Activated gamma-delta T cell (primary cell): ENCODE results near the gene NAPB.

Experiments used
- DNase-seq: peaks from one replicate; lab custom pipeline; 2025; lab: John Stamatoyannopoulos, UW

NAPB gene

DNA sequence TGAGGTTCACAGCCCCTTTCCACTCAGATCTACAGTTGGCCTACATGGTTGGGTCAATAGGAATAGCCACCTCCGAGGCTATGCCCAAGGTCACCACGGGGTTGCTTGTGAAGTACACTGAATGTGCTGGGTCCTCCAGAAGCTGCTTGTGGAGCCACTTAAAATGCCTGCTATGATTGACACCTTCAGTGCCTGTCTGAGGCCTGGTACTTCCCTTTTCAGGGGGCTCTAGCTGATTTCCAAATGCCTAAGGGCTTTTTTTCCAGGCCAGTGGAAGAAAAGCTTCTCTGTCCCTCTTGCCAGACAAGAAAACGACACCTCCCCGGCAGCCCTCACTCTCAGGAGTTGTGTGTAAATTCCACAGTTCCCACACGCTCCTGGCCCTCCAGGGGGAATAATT lies 77.0 kb downstream of the NAPB start:
- DNase-seq: no peak

DNA sequence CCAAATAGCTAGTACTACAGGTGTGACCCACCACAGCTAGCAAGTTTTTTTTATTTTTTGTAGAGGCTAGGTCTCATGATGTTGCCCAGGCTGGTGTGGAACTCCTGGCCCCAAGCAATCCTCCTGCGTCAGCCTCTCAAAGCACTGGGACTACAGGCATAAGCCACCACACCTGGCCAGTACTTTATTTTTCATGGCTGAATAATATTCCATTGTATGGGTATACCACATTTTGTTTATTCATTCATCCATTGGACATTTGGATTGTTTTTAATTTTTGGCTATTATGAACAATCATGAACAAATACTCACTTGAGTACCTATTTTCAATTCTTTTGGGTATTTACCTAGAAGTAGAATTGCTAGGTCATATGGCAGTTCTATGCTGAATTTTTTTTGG lies 77.7 kb downstream of the NAPB start:
- DNase-seq: no peak

DNA sequence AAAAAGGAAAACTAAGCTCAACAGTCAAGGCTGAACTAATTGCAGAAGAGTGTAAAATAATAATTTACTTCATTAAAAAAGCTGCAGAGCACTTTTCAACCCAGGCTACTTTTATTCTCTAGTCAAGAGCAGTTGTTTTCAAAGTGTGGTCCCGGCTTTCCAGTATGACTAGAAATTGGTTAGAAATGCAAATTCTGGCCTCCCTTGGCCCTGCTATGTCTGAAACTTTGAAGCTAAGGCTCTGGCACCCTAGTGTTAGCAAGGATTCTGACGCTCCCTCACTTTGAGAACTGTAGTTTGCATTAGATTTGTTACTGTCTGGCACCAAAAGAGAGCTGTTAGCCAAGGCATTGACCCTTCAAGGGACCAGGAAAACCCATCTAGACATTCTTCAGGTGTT lies 80.2 kb downstream of the NAPB start:
- DNase-seq: no peak

DNA sequence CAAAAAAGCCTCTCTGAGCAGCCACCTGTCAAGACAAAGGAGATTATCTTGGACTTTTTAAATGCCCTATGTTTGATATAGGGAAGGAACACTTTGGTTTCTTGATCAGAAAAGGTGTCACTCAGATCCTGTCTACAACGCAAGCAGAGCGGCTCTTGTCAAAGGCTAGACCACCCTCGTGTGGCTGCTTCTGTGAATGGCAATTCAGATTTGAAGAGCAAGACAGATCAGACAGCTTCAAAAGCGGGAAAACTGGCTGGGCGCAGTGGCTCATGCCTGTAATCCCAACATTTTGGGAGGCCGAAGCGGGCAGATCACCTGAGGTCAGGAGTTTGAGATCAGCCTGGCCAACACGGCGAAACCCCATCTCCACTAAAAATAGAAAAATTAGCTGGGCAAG lies 80.8 kb downstream of the NAPB start:
- no peak for DNase-seq

DNA sequence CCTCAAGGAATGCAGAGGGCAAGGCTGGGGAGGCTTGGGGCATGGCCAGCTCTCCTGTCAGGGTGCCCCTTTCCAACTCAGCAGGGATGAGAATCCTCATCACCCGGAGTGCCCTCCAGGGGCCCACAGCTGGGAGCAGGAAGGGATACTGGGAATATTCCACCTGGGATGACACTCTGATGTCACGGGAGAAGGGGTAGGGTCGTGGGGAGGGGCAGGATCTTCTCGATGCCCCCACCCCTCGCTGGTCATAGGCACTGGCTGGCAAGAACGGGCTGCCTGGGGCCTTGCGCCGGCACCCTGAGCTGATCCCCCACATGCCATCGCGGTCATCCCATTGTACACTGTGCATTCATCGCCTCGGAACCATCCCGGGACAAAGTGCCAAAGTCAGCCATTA lies 81.3 kb downstream of the NAPB start:
- no peak for DNase-seq

DNA sequence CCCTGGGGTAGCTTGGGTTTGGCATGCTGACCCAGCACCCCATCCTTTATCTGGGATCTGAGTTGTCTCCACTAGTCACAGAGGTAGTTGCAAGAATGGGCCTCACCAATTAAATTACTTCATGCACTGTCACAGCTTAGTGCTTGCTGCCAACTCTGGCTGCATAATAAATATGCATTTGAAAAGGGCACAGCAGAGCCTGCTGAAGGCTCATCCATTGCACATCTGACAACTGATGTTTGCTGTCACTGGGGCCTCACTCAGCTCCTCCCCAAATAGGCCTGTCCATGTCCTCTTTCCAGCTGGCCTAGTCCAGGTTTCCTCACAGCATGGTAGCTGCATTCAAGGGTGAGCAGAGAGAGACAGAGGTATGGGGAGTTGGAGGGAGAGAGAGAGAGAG lies 84.0 kb downstream of the NAPB start:
- no peak for DNase-seq

DNA sequence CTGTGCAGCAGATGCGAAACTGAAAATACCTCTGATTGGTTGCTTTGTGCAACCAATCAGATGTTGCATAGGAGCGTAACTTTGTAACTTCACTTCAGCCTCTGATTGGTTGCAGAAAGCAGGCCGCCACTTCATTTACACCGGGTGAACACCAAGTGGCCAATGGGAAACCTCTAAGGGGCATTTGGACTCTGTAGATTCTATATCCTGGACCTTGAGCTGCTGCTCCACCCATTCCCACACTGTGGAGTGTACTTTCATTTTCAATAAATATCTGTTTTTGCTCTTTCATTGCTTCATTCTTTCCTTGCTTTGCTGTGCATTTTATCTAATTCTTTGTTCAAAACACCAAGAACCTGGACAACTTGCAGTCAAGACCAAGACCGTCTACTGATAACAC lies 84.8 kb downstream of the NAPB start:
- no peak for DNase-seq

DNA sequence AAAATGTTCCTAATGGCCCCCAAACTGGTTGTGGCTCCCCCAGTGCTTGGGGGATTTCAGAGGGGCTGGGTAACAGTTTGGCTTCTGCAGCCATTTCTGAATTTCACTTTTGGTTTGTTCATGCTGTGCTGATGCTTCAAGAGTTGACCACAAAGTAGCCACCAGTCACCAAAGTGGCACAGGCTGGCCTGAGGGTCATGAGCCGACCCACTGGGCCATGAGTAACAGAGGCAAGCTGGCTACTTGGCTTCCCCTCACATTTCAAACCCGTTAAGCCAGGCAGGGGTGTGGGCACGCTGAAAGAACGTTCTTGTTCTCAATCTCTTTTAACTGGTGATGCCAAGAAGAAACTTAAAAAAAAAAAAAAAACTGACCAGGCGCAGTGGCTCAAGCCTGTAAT lies 85.8 kb downstream of the NAPB start:
- DNase-seq: no peak

DNA sequence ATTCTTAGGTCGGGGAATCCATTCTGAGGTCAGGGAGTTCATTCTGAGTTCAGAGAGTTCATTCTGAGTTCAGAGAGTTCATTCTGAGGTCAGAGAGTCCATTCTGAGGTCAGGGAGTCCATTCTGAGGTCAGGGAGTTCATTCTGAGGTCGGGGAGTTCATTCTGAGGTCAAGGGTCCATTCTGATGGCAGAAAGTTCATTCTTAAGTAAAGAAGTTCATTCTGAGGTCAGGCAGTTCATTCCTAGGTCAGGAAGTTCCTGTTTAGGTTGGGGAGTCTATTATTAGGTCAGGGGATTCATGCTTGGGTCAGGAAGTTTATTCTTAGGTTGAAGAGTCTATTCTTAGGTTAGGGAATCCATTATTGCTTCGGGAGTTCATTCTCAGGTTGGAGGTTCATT lies 87.2 kb downstream of the NAPB start:
- no peak for DNase-seq

DNA sequence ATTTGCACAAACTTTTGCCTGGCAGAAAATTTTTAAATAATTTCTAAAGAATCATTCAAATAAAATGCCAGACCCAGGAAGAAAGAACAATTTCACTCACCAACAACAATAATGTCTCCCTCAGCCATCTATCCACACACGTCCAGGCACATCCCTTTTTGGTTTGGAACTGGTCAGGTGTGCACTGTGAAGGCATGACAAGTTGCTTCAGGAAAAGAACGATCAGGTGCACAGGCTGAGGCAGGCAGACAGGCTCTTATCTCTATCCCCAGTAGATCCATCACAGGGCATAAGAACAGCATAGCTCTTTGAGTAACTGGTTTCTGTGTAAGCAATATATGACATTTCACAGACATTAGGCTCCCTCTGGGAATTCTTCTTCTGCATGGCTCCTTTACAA lies 88.8 kb downstream of the NAPB start:
- DNase-seq: no peak

DNA sequence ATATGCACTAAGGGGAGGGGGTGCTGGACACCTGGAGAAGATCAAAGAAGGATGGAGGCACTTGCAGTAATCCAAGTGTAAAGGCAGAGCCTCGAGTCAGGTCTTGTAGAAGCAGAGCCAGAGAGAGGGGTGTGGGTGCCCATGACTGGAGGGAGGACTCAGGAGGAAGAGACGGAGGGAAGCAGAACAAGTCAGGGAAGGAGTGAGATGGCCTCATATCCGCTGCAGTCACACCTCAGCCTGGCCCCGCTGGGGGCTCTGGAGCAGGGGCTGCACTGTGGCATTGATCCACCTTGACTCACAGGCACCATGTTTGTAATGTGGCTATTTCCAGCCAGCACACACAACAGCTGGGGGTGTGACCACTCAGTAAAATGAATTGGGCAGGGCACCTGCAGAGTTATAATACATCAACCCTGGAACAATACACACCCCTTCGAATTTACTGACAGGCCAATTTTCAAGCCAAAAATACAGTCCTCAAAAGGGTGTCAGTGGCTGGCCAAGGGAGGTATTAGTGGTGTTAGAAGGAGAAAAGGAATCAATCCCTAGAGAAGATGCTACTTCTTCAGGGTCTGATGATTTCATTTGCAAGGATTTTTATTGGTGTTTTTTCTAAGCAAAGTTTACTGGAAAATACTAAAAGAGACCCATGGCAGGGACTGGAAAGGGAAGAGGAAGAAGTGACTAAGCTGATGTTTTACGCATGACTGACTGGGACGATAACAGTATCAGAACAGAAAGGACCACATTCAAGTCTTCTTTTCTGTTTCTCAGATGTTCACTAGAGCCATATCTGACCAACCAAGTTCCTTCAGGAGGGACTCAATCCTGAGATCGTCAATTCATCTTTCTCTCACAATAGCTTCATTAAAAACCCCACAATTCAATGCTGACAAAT lies 89.6 kb downstream of the NAPB start:
- DNase-seq: no peak

DNA sequence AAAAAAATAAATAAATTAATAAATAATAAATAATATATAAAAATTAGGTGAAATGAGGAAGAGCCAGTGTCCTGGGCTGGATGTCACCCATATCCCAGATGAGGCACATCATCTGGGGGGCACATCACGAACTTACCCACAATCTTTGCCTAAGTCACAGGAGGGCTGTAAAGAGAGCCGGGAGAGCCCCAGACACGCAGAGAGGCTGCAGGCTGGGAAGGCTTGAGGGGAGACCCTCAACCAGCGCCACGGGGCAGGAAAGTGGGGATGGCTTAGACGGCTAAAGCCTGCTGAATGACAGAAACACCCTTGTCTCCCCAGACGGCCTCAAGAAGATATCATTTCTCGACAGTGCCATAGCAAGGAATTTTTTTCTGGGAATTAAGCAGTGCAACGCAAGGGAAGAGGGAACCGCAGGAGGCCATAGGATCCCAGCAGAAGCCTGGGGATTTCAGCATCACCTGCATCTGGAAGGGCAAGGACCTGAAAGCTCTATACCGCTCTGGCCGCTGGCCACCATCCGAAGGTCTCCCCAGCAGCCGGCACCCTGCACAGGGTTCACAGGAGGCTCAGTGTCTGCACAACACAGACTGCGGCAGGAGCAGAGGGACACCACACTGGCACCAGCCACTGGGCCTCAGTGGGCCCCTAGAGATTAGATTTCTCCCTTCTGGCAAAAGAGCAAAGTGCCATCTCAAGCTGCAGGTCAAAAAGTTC lies 93.5 kb downstream of the NAPB start:
- DNase-seq: no peak

DNA sequence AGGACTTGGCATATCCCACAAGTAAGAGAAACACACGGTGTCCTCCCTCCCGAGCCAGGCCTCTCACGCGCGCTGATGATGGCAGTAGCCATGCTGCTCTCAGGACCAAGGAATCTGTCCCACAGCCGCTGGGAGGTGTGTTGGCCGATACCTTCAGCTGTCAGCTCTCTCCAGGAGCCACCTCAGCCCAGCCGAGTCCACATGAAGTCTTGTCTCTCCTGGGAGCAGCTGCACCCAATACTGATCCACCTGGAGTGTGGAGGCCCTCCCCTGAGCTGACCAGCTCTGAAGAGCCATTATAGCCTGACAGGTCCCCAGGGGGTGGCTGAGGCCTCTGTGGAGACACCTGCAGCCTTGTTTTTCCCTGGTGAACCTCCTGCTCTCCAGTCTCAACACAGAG lies 94.5 kb downstream of the NAPB start:
- DNase-seq: no peak

DNA sequence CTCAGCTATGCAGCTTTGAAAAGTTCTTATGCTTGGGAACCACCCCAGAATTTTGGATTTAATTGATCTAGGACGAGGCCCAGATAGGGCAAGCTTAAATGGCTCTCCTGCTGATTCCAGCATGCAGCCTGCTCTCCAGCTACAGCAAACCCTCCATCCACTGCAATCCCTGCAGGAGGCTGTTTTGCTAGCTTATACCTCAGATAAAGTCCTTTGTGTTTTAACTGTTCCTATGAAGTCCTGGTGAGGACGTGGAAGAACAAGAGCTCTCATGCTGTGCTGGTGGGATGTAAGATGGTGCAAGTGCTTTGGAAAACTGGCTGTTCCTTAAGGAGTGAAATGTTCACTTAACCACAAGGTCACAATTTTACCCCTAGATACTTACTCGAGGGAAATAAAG lies 96.2 kb downstream of the NAPB start:
- no peak for DNase-seq
